GM12878 (cell line): ENCODE results near the gene TRIM56. TPM values are rescaled to one million over a fixed set of nuclear protein-coding genes. Genes with fewer than 3 reads are reported as not detected.

Source experiments
- HCFC1 ChIP-seq: fragments of 150-350 bp; IDR thresholded peaks from 2 replicates; pipeline ENCODE4 v1.6.1; 2014; ENCODE audit warnings: low read length
- HDGF ChIP-seq: fragments of 450-650 bp; IDR thresholded peaks from 2 replicates; pipeline ENCODE4 v1.6.1; 2016; ENCODE audit warnings: antibody characterized with exemption
- IKZF1 ChIP-seq: fragments of 450-650 bp; conservative IDR thresholded peaks from 2 replicates; pipeline ENCODE4 v1.6.1; 2017; ENCODE audit warnings: antibody characterized with exemption, mild to moderate bottlenecking
- IRF4 ChIP-seq: IDR thresholded peaks from 2 replicates; pipeline ENCODE4 v1.6.1; 2011; ENCODE audit warnings: low read depth, low read length
- MTA2 ChIP-seq: fragments of 450-650 bp; IDR thresholded peaks from 2 replicates; pipeline ENCODE4 v1.6.1; 2016; ENCODE audit warnings: low read depth, mild to moderate bottlenecking, moderate library complexity
- NBN ChIP-seq: fragments of 450-650 bp; IDR thresholded peaks from 2 replicates; pipeline ENCODE4 v1.6.1; 2016
- POLR2A ChIP-seq: IDR thresholded peaks from 2 replicates; pipeline ENCODE4 v1.6.1; 2011; ENCODE audit warnings: low read depth, mild to moderate bottlenecking, low read length
- POLR2AphosphoS5 ChIP-seq: IDR thresholded peaks from 2 replicates; pipeline ENCODE4 v1.6.1; 2011; ENCODE audit warnings: mild to moderate bottlenecking, low read length, inconsistent platforms
- SMARCA5 ChIP-seq: fragments of 450-650 bp; IDR thresholded peaks from 2 replicates; pipeline ENCODE4 v1.6.1; 2017; ENCODE audit warnings: mild to moderate bottlenecking
- TBL1XR1 ChIP-seq: IDR thresholded peaks from 2 replicates; pipeline ENCODE4 v1.6.1; 2012; ENCODE audit warnings: low read depth, low read length, improper control_type of control experiment
- ZNF207 ChIP-seq: fragments of 450-650 bp; IDR thresholded peaks from 2 replicates; pipeline ENCODE4 v1.6.1; 2014; ENCODE audit warnings: antibody characterized with exemption, mild to moderate bottlenecking, borderline replicate concordance
- polyA plus RNA-seq, 11 experiments: library from polyadenylated mRNA; depleted of rRNA in 4 of 11; unstranded in 6 of 11; stranded (reverse) in 5 of 11; fragments of >200 nt; fragmentation: Nextera tagmentation in 4 of 11; fragmentation: Illumina TruSeq in 1 of 11; extraction: Ambion mirVana in 4 of 11; extraction: Trizol in 1 of 11; gene quantifications; 1 replicate in 1 of 11; 2 replicates in 10 of 11; pipeline versions ENCODE4 v1.2.1 to v1.2.3, GENCODE V29; 2011 to 2016; ENCODE audit warnings: inconsistent platforms in 2 of 11, missing spikeins in 2 of 11, low read depth in 1 of 11
- total RNA-seq, 4 experiments: library from RNA; depleted of rRNA in 3 of 4; stranded (reverse); fragments of >200 nt in 3 of 4; fragmentation: Illumina TruSeq in 1 of 4; extraction: Trizol in 1 of 4; gene quantifications; 2 replicates each; pipeline versions ENCODE4 v1.2.1 to v1.2.3, GENCODE V29; 2013 to 2021
- TF ChIP-seq, protein P1 (sequence below): fragments of 450-650 bp; IDR thresholded peaks from 2 replicates; pipeline ENCODE4 v1.6.1; 2016; ENCODE audit warnings: mild to moderate bottlenecking, moderate library complexity, borderline replicate concordance
- TF ChIP-seq, protein P2 (sequence below): fragments of 450-650 bp; IDR thresholded peaks from 2 replicates; pipeline ENCODE4 v1.6.1; 2017; ENCODE audit warnings: low read depth, mild to moderate bottlenecking, moderate library complexity
- TF ChIP-seq, protein P3 (sequence below): IDR thresholded peaks from 2 replicates; pipeline ENCODE4 v1.6.1; 2011; ENCODE audit warnings: borderline replicate concordance, low read depth, mild to moderate bottlenecking, moderate library complexity, mixed read lengths, low read length; ENCODE audit not compliant: insufficient read depth; ENCODE audit errors: extremely low read length
- TF ChIP-seq, protein P4 (sequence below): fragments of 450-650 bp; IDR thresholded peaks from 2 replicates; pipeline ENCODE4 v1.6.1; 2017; ENCODE audit warnings: mild to moderate bottlenecking, moderate library complexity

TRIM56 gene
- total and polyA plus RNA-seq, 10 of the 15 experiments (the other 5 are each of a cell fraction or from before 2014, with no cell fraction given), result 3.2 to 37.5 (median 11.8) TPM

DNA sequence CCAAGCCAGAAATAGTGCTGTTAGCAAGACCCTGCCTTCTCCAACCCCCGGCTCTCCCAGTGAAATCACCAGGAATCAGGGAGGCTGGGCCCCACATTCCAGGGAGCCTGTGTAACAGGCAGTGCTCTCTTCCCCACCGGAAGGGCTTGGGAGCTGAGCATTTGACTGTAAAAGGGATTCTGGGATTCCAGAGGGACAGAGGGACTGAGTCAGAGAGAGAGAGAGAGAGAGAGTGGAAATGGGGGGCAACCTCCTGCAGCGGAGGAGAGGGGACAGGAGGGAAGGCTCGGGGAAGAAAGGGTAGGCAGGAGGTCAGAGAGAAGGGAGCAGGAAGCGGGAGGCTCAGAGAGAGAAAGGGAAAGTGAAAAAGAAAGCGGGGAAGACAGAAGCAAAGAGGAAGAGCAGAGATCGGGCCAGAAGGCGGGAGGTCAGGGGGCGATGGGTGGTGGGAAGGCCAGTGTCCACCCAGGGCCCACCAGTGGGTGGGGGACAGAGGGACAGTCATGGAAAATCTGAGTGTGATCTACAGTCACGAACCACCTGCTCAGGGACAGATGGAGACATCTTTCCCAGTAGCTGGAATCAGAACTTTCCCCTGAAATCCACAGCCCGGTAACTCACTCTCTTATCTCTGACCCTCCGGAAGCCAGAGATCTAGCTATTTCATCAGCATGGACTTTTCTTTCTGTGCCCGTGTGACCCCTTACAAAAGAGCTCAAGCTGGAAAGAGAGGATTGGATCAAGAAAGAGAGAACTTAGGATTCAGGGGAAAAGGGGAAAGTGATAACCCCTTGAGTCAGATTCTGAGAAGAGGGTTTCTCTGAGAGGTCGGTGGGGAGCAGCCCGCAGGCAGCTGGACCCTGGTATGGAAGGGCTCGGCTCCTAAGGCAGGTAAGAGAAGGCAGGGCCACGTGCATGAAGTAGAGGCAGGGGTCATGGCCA, 37.0 kb downstream of the TRIM56 start (continued):
- TF ChIP-seq, protein P1, sequence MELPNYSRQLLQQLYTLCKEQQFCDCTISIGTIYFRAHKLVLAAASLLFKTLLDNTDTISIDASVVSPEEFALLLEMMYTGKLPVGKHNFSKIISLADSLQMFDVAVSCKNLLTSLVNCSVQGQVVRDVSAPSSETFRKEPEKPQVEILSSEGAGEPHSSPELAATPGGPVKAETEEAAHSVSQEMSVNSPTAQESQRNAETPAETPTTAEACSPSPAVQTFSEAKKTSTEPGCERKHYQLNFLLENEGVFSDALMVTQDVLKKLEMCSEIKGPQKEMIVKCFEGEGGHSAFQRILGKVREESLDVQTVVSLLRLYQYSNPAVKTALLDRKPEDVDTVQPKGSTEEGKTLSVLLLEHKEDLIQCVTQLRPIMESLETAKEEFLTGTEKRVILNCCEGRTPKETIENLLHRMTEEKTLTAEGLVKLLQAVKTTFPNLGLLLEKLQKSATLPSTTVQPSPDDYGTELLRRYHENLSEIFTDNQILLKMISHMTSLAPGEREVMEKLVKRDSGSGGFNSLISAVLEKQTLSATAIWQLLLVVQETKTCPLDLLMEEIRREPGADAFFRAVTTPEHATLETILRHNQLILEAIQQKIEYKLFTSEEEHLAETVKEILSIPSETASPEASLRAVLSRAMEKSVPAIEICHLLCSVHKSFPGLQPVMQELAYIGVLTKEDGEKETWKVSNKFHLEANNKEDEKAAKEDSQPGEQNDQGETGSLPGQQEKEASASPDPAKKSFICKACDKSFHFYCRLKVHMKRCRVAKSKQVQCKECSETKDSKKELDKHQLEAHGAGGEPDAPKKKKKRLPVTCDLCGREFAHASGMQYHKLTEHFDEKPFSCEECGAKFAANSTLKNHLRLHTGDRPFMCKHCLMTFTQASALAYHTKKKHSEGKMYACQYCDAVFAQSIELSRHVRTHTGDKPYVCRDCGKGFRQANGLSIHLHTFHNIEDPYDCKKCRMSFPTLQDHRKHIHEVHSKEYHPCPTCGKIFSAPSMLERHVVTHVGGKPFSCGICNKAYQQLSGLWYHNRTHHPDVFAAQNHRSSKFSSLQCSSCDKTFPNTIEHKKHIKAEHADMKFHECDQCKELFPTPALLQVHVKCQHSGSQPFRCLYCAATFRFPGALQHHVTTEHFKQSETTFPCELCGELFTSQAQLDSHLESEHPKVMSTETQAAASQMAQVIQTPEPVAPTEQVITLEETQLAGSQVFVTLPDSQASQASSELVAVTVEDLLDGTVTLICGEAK, result peak; percentile 54; the same call in 1 of the 2 replicates
- TF ChIP-seq ZNF207 (peak; percentile 63; the same call in 1 of the 2 replicates), POLR2A (peak; percentile 21; the same call in 1 of the 2 replicates), HDGF (peak; percentile 98), MTA2 (peak; percentile 35; the same call in 1 of the 2 replicates), TBL1XR1 (no peak), HCFC1 (no peak), IRF4 (0 out of 2 replicates have a peak, but pooled peaks have one; percentile 8), POLR2AphosphoS5 (0 out of 2 replicates have a peak, but pooled peaks have one; percentile 33), NBN (peak; percentile 79), SMARCA5 (no peak), IKZF1 (peak; percentile 46; the same call in 1 of the 2 replicates)
- TF ChIP-seq, protein P2, sequence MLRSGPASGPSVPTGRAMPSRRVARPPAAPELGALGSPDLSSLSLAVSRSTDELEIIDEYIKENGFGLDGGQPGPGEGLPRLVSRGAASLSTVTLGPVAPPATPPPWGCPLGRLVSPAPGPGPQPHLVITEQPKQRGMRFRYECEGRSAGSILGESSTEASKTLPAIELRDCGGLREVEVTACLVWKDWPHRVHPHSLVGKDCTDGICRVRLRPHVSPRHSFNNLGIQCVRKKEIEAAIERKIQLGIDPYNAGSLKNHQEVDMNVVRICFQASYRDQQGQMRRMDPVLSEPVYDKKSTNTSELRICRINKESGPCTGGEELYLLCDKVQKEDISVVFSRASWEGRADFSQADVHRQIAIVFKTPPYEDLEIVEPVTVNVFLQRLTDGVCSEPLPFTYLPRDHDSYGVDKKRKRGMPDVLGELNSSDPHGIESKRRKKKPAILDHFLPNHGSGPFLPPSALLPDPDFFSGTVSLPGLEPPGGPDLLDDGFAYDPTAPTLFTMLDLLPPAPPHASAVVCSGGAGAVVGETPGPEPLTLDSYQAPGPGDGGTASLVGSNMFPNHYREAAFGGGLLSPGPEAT, result peak; percentile 66
- TF ChIP-seq, protein P3, sequence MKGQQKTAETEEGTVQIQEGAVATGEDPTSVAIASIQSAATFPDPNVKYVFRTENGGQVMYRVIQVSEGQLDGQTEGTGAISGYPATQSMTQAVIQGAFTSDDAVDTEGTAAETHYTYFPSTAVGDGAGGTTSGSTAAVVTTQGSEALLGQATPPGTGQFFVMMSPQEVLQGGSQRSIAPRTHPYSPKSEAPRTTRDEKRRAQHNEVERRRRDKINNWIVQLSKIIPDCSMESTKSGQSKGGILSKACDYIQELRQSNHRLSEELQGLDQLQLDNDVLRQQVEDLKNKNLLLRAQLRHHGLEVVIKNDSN, result no peak
- TF ChIP-seq, protein P4, sequence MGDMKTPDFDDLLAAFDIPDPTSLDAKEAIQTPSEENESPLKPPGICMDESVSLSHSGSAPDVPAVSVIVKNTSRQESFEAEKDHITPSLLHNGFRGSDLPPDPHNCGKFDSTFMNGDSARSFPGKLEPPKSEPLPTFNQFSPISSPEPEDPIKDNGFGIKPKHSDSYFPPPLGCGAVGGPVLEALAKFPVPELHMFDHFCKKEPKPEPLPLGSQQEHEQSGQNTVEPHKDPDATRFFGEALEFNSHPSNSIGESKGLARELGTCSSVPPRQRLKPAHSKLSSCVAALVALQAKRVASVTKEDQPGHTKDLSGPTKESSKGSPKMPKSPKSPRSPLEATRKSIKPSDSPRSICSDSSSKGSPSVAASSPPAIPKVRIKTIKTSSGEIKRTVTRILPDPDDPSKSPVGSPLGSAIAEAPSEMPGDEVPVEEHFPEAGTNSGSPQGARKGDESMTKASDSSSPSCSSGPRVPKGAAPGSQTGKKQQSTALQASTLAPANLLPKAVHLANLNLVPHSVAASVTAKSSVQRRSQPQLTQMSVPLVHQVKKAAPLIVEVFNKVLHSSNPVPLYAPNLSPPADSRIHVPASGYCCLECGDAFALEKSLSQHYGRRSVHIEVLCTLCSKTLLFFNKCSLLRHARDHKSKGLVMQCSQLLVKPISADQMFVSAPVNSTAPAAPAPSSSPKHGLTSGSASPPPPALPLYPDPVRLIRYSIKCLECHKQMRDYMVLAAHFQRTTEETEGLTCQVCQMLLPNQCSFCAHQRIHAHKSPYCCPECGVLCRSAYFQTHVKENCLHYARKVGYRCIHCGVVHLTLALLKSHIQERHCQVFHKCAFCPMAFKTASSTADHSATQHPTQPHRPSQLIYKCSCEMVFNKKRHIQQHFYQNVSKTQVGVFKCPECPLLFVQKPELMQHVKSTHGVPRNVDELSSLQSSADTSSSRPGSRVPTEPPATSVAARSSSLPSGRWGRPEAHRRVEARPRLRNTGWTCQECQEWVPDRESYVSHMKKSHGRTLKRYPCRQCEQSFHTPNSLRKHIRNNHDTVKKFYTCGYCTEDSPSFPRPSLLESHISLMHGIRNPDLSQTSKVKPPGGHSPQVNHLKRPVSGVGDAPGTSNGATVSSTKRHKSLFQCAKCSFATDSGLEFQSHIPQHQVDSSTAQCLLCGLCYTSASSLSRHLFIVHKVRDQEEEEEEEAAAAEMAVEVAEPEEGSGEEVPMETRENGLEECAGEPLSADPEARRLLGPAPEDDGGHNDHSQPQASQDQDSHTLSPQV, result 0 out of 2 replicates have a peak, but pooled peaks have one; percentile 29
